Panc1 (cell line): ENCODE results near the gene TGM3. TPM values are rescaled to one million over a fixed set of nuclear protein-coding genes. Genes with fewer than 3 reads are reported as not detected.

Source experiments
- ATAC-seq: fragments of 200-7000 bp; cut with Tn5 transposase; 2 replicates; pipeline ENCODE4 v1.9.1; 2020; ENCODE audit warnings: mild to moderate bottlenecking, moderate library complexity
- BruUV-seq: library from RNA; stranded (reverse); fragments of 400-500 nt; replicated peaks from 2 replicates; lab custom pipeline; 2021; lab: Mats Ljungman, UMichigan
- CTCF ChIA-PET: fragments of 300-600 bp; sonication (Branson Sonifier 250); formaldehyde crosslinking; loops from one replicate; lab custom pipeline; 2022; ENCODE audit warnings: antibody characterized with exemption; lab: Charles Lee
- POLR2A ChIA-PET: fragments of 300-600 bp; sonication (Branson Sonifier 250); formaldehyde crosslinking; loops from one replicate; lab custom pipeline; 2022; ENCODE audit warnings: antibody characterized with exemption; lab: Charles Lee
- DNase-seq: peaks from one replicate; pipeline ENCODE4 v3.0.0-alpha.2; 2010; ENCODE audit warnings: low read depth, low spot score
- H3K27ac ChIP-seq: 2 replicates; pipeline ENCODE4 v1.5.1; 2011; ENCODE audit warnings: mild to moderate bottlenecking, low read length, inconsistent platforms
- H3K27me3 ChIP-seq: fragments of 200-500 bp; sonication (Bioruptor generic); 2 replicates; pipeline ENCODE4 v1.6.0; 2014; ENCODE audit warnings: low read length, inconsistent platforms; ENCODE audit not compliant: control insufficient read depth, insufficient read depth
- H3K36me3 ChIP-seq: fragments of 200-500 bp; sonication (Bioruptor generic); 2 replicates; pipeline ENCODE4 v1.5.1; 2014; ENCODE audit warnings: inconsistent platforms, mild to moderate bottlenecking, low read length, moderate library complexity; ENCODE audit not compliant: control insufficient read depth, insufficient read depth
- H3K4me1 ChIP-seq: 2 replicates; pipeline ENCODE4 v1.5.1; 2011; ENCODE audit warnings: inconsistent platforms, mild to moderate bottlenecking, low read length, moderate library complexity; ENCODE audit not compliant: control insufficient read depth, insufficient read depth
- H3K4me3 ChIP-seq, 2 experiments: 2 replicates each; pipeline ENCODE4 v1.5.1; 2011 to 2012; ENCODE audit warnings: low read depth in 2 of 2, low read length in 2 of 2, mild to moderate bottlenecking in 2 of 2, inconsistent platforms in 1 of 2, moderate library complexity in 1 of 2
- H3K9me3 ChIP-seq: fragments of 200-500 bp; sonication (Bioruptor generic); 2 replicates; pipeline ENCODE4 v1.5.1; 2014; ENCODE audit warnings: low read depth, mild to moderate bottlenecking, inconsistent platforms, low read length, moderate library complexity; ENCODE audit not compliant: control insufficient read depth, insufficient read depth
- CTCF ChIP-seq: fragments of 450-650 bp; IDR thresholded peaks from 2 replicates; pipeline ENCODE4 v1.5.1; 2017; ENCODE audit warnings: mild to moderate bottlenecking
- POLR2AphosphoS5 ChIP-seq: IDR thresholded peaks from 2 replicates; pipeline ENCODE4 v1.6.1; 2012; ENCODE audit warnings: mild to moderate bottlenecking, low read depth, low read length, moderate library complexity
- REST ChIP-seq, 2 experiments: IDR thresholded peaks; 2 replicates each; pipeline ENCODE4 v1.6.1; 2011 to 2012; ENCODE audit warnings: low read depth in 2 of 2, control low read depth in 1 of 2, low read length in 1 of 2, mild to moderate bottlenecking in 1 of 2, moderate library complexity in 1 of 2; ENCODE audit not compliant: insufficient read depth in 1 of 2
- SIN3A ChIP-seq: IDR thresholded peaks from 2 replicates; pipeline ENCODE4 v1.6.1; 2012; ENCODE audit warnings: low read depth, mild to moderate bottlenecking, low read length, moderate library complexity, borderline replicate concordance; ENCODE audit not compliant: insufficient read depth
- TCF7L2 ChIP-seq: IDR thresholded peaks from 2 replicates; pipeline ENCODE4 v1.6.1; 2011; ENCODE audit warnings: mild to moderate bottlenecking, low read depth, low read length, inconsistent platforms
- in situ Hi-C: cut with HindIII; loops from 2 replicates; pipeline ENCODE4 v1.10.0; 2016; ENCODE audit warnings: low sequenced_read_pairs, low pct_unique_long_range_greater_than_20kb
- intact Hi-C: fragments of 100-400 bp; cut with micrococcal nuclease; formaldehyde crosslinking; loops from one replicate; pipeline ENCODE4 v1.10.0; 2022; ENCODE audit not compliant: unreplicated experiment
- total RNA-seq: library from RNA; stranded (reverse); gene quantifications from one replicate; pipeline ENCODE4 v1.2.1, GENCODE V29; 2021; ENCODE audit not compliant: unreplicated experiment

TGM3 gene
- total RNA-seq, 1 experiment from 2014 or later, result not detected

GRCh38 chr20:2340823-2341222 lies 45.0 kb downstream of the TGM3 start:
- H3K9me3 ChIP-seq, result no peaks in the 10 kb centered on the region
- CTCF ChIA-PET, result no interaction called here
- H3K27me3 ChIP-seq, result peaks cover 2% of the 10 kb centered on the region; the same call in 1 of the 2 replicates
- in situ Hi-C loops, result no loop called here
- no peaks in the 10 kb centered on the region for H3K4me1 ChIP-seq
- H3K27ac ChIP-seq, result no peak overlapping the region
- H3K36me3 ChIP-seq, result no peaks in the 10 kb centered on the region
- no peak overlapping the region for H3K4me3 ChIP-seq
- BruUV-seq, result no TSS peak
- intact Hi-C loops, result no loop called here
- TF ChIP-seq CTCF (no peak), REST (IDR thresholded peaks at IDR 0.05; ENCODE audit: insufficient read depth in 1 of 2, low read depth in 2 of 2, low read length in 1 of 2) (no peak), SIN3A (no peak), TCF7L2 (no peak), POLR2AphosphoS5 (no peak)
- no peak for ATAC-seq
- DNase-seq, result no peak
- POLR2A ChIA-PET, result no interaction called here

GRCh38 chr20:2341336-2341735 lies 45.5 kb downstream of the TGM3 start:
- Histone ChIP-seq H3K9me3 (no peaks in the 10 kb centered on the region), H3K27ac (no peak overlapping the region), H3K4me1 (no peaks in the 10 kb centered on the region), H3K36me3 (no peaks in the 10 kb centered on the region), H3K27me3 (peaks cover 2% of the 10 kb centered on the region; the same call in 1 of the 2 replicates), H3K4me3 (no peak overlapping the region)
- intact Hi-C loops, result no loop called here
- ChIA-PET CTCF (no interaction called here), POLR2A (no interaction called here)
- no peak for DNase-seq
- no TSS peak for BruUV-seq
- in situ Hi-C loops, result no loop called here
- no peak for ATAC-seq
- TF ChIP-seq REST (IDR thresholded peaks at IDR 0.05; ENCODE audit: insufficient read depth in 1 of 2, low read depth in 2 of 2, low read length in 1 of 2) (no peak), POLR2AphosphoS5 (no peak), TCF7L2 (no peak), CTCF (no peak), SIN3A (no peak)
